ENCODE results near the gene SEPTIN1.
"Not testable (repeated sequence)": the region's sequence is repeated elsewhere in the genome, so short reads cannot be mapped to it uniquely, and the experiment has no call there.

SEPTIN1 gene

DNA sequence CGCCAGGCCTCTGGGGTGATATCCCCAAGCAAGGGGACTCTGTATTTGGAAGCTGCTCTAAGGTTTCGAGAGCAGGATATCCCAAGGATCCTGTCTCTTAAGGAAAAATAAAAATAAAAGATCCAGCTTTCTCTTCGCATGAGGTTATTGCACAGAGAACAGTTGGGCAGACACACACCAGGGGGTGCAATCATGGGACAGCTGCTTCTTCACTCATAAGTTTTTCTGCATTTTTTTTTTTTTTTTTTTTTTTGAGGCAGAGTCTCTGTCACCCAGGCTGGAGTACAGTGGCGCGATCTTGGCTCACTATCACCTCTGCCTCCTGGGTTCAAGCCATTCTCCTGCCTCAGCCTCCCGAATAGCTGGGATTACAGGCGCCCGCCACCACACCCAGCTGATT lies 40.4 kb downstream of the SEPTIN1 start:
- DNase-seq (ENCODE audit: low spot score): not testable (repeated sequence)

DNA sequence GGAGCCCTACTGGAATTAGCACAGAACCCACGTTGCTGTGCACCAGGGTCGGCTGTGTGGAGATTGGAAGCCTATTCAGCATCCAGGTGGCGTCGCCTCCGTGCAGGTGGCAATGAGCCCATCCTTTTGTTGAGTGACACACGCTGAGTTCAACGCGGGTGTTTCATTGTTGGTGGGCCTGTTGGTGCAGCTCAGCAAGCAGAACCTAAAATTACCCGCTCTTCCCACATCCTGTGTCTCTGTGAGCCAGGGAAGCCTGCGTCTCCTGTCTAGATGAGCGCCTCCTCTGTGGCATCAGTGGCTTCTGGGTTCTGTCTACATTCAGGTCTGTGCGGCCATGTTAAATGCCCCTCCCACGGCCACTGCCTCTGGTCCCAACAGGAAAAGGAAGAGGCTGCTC lies 41.7 kb downstream of the SEPTIN1 start:
- no peak for DNase-seq (ENCODE audit: low spot score)

DNA sequence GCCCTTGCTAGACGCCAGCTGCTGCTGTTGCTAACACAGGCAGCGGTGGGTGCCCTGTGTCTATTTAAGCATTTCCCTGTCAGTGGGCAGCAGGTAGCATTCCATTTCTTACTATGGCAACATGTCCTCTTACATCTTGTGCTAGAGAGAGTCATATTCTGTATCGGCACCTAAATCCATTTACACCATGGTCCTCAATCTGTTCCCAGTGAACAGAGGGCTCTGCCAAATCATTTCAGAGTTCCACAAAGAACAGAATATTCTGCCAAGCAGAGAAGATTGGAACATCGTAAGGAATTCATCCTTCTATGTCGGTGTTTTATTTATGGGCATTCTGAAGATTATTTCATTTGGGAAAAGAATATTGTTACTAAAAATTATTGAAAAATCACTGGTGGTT lies 43.6 kb downstream of the SEPTIN1 start:
- not testable (repeated sequence) for DNase-seq (ENCODE audit: low spot score)

DNA sequence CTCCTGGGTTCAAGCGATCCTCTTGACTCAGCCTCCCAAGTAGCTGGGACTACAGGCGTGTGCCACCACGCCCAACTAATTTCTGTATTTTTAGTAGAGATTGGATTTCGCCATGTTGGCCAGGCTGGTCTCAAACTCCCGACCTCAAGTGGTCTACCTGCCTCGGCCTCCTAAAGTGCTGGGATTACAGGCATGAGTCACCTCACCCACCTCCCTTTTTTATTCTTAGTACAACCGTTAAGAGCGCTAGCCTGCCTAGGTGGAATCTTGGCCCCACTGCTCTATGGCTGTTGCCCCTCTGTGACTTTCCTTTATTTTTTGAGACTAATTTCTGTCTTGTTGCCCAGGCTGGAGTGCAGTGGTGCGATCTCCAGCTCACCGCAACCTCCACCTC lies 44.4 kb downstream of the SEPTIN1 start:
- not testable (repeated sequence) for DNase-seq (ENCODE audit: low spot score)

DNA sequence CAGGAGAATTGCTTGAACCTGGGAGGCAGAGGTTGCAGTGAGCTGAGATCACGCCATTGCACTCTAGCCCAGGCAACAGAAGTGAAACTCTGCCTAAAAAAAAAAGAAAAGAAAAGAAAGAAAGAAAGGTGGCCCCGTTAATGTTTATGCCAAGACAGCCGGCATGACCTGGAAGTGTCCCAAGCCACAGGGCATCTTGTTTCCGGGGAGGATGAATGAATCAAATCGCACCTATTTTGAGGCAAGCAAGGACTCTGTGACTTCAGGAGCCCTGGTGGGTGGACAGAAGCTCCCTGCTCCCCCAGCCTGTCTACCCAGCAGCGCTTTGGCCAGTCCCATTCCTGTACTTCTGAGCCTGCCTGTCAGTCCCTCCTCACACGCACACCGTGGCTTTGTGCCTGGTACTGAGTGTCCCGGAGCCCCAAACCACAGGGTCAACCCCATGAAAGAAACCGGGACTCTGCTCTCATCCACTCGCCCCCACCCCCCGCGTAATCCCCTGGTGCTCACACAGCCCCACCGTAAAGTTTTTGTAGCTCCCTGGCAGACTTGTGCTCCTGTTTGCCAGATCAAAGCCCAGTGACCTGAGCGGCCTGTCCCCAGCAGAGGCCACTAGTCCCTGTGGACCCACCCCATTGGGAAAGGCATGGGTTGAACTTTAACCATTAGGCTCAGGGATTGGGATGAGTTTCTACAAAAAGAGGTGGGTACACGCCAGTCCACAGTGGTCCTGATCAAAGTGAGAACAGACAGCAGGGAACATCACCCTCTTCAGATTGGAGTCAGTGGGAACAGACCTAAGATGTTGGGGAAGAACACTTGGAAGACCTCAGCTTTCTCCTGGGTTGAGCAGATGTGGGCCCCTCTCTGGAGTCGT lies 46.5 kb downstream of the SEPTIN1 start:
- DNase-seq (ENCODE audit: low spot score): peak; percentile 75

- DNase-seq (ENCODE audit: low spot score): peak; percentile 85
Observed at GRCh38 chr16:30335028-30335597, 47.2 kb downstream of the SEPTIN1 start.

DNA sequence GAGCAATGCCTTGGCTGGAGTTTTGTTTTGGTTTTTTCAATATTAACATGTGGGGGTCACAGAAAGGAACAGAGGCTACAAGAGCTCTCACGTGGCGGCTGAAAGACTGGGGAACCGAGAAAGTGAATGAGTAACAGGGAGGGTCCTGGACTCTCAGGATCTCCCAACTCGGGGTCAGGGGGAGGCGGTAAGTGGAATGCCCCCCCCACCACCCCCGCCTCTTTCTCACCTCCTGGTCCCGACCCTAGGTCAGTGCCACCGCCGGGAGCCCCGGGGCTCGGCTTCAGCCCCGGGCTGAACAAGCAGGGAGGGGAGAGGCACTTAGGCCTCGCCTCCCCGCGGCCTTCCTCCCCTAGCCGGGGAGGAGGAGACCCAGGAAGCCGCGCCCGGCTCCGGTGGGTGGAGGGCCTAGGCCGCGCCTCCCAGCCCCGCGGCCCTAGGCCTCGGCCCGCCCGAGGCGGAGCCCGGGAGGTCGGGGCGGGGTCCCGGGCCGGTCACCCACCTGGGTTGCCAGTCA lies 47.8 kb downstream of the SEPTIN1 start:
- DNase-seq (ENCODE audit: low spot score): peak; percentile 88
